ENCODE data around the gene SLF1.

DNA sequence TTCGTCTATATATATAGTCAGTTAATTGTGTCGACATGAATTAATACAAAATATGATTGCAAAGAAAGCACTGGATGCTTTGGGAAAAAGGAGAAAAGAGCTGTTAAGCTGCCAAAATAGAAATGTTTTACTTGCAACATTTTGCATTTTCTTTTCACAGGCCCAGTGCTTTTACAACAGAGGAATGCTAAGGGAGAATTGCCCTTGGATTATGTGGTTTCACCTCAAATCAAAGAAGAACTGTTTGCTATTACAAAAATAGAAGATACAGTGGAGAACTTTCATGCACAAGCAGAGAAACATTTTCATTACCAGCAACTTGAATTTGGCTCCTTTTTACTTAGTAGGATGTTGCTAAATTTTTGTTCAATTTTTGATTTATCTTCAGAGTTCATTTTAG lies 76.2 kb downstream of the SLF1 start:
- TF ChIP-seq, protein P1, sequence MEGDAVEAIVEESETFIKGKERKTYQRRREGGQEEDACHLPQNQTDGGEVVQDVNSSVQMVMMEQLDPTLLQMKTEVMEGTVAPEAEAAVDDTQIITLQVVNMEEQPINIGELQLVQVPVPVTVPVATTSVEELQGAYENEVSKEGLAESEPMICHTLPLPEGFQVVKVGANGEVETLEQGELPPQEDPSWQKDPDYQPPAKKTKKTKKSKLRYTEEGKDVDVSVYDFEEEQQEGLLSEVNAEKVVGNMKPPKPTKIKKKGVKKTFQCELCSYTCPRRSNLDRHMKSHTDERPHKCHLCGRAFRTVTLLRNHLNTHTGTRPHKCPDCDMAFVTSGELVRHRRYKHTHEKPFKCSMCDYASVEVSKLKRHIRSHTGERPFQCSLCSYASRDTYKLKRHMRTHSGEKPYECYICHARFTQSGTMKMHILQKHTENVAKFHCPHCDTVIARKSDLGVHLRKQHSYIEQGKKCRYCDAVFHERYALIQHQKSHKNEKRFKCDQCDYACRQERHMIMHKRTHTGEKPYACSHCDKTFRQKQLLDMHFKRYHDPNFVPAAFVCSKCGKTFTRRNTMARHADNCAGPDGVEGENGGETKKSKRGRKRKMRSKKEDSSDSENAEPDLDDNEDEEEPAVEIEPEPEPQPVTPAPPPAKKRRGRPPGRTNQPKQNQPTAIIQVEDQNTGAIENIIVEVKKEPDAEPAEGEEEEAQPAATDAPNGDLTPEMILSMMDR (IDR thresholded peaks at IDR 0.05) = no peak
- TF ChIP-seq EP300 (IDR thresholded peaks at IDR 0.05) (no peak), POLR2A (IDR thresholded peaks at IDR 0.05) (no peak)

All from ovary (tissue), 3 donors.